Uterus (tissue), 2 donors: ENCODE data around the gene RNF214.

ENCODE experiments used
- CTCF ChIP-seq, 4 experiments: fragments of 200-600 bp in 2 of 4; fragments of 450-650 bp in 2 of 4; sonication (generic) in 2 of 4; IDR thresholded peaks; one replicate each; pipeline ENCODE4 v1.5.1; 2016 to 2019; ENCODE audit warnings: antibody characterized with exemption in 4 of 4, mild to moderate bottlenecking in 2 of 4, moderate library complexity in 1 of 4
- POLR2A ChIP-seq, 2 donors: fragments of 450-650 bp; IDR thresholded peaks; one replicate each; pipeline ENCODE4 v1.6.1; 2016; ENCODE audit warnings: antibody characterized with exemption in 2 of 2, mild to moderate bottlenecking in 1 of 2, moderate library complexity in 1 of 2

- TF ChIP-seq CTCF (IDR thresholded peaks at IDR 0.05), result no peak
- no peak for TF ChIP-seq POLR2A (IDR thresholded peaks at IDR 0.05)
Measured at GRCh38 chr11:117287668-117288067, 55.2 kb downstream of the RNF214 start.
